Keratinocyte (primary cell): Measurements from ENCODE around the gene SHROOM3.

Source experiments
- CTCF ChIP-seq, 3 experiments: IDR thresholded peaks in 1 of 3; conservative IDR thresholded peaks in 1 of 3; optimal IDR thresholded peaks in 1 of 3; 2 replicates in 2 of 3; 3 replicates in 1 of 3; pipeline versions ENCODE3 to v1.5.1; 2011; ENCODE audit warnings: low read length in 3 of 3, mild to moderate bottlenecking in 3 of 3, moderate library complexity in 2 of 3, control low read depth in 1 of 3, inconsistent platforms in 1 of 3; ENCODE audit not compliant: insufficient read depth in 2 of 3; ENCODE audit errors: extremely low read depth in 1 of 3
- EZH2 ChIP-seq: IDR thresholded peaks from one replicate; pipeline ENCODE4 v1.6.1; 2012; ENCODE audit warnings: inconsistent platforms, mild to moderate bottlenecking, low read length, moderate library complexity

DNA sequence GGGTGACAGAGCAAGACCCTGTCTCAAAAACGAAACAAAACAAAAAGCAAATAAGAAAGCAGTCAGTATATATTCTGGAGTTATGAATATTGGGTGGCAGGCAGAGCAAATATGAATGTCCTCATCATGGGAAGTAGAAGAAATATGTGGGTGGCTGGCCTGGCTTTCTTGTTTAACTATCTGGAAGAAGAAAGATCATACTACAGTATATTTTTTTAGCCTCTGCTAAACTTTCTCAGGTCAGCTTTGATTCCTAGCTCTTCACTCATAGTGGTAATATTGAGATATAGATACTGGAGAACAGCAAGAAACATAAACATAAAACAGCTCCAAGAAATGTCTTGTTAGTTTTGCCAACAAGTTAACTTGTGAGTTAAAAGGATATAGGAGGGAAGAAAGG lies 270.4 kb downstream of the SHROOM3 start:
- TF ChIP-seq CTCF (optimal IDR thresholded peaks at IDR 0.05 in 1 of 3, IDR thresholded peaks at IDR 0.05 in 1 of 3, conservative IDR thresholded peaks at IDR 0.05 in 1 of 3; ENCODE audit: extremely low read depth in 1 of 3, insufficient read depth in 2 of 3, low read length in 3 of 3) (no peak), EZH2 (no peak)
